Transverse colon (tissue), 4 donors: ENCODE results near the gene RPGRIP1. TPM values are rescaled to one million over a fixed set of nuclear protein-coding genes. Genes with fewer than 3 reads are reported as not detected.
A peak's percentile ranks its signal among the peaks of the same experiment; 100 is the strongest.
"Not testable (repeated sequence)": the region's sequence is repeated elsewhere in the genome, so short reads cannot be mapped to it uniquely, and the experiment has no call there.

Experiments used
- DNase-seq: peaks from one replicate; pipeline ENCODE4 v3.0.0-alpha.2; 2019
- H3K27ac ChIP-seq, 4 donors: fragments of 200-600 bp; sonication (generic); 2 replicates each; pipeline ENCODE4 v1.5.1; 2016 to 2018; ENCODE audit warnings: inconsistent platforms in 4 of 4
- H3K27me3 ChIP-seq: fragments of 200-600 bp; sonication (generic); 2 replicates; pipeline ENCODE4 v1.5.1; 2017; ENCODE audit warnings: inconsistent platforms
- H3K36me3 ChIP-seq, 4 donors: fragments of 200-600 bp; sonication (generic); 2 replicates each; pipeline ENCODE4 v1.5.1; 2017 to 2019; ENCODE audit warnings: inconsistent platforms in 4 of 4
- H3K4me1 ChIP-seq, 4 donors: fragments of 200-600 bp; sonication (generic); 2 replicates each; pipeline ENCODE4 v1.5.1; 2017 to 2020; ENCODE audit warnings: inconsistent platforms in 4 of 4
- H3K4me3 ChIP-seq, 4 donors: fragments of 200-600 bp; sonication (generic); 1 replicate in 1 of 4; 2 replicates in 3 of 4; pipeline versions ENCODE4 v1.5.1 to v1.6.1; 2017 to 2019; ENCODE audit warnings: inconsistent platforms in 4 of 4
- H3K9me3 ChIP-seq, 2 donors: fragments of 200-600 bp; sonication (generic); 2 replicates each; pipeline ENCODE4 v1.5.1; 2017 to 2019; ENCODE audit warnings: inconsistent platforms in 2 of 2
- EP300 ChIP-seq: sonication (generic); formaldehyde crosslinking; IDR thresholded peaks from one replicate; pipeline ENCODE4 v1.6.1; 2017; ENCODE audit warnings: antibody characterized with exemption, low read depth
- POLR2A ChIP-seq: fragments of 450-650 bp; IDR thresholded peaks from one replicate; pipeline ENCODE4 v1.6.1; 2016; ENCODE audit warnings: antibody characterized with exemption, mild to moderate bottlenecking, moderate library complexity
- POLR2AphosphoS5 ChIP-seq, 3 donors: sonication (generic); formaldehyde crosslinking; IDR thresholded peaks; one replicate each; pipeline ENCODE4 v1.6.1; 2016; ENCODE audit warnings: antibody characterized with exemption in 3 of 3
- WGBS, 2 donors: methylation state at CpG; one replicate each; pipeline ENCODE4 v1.1.5; 2018; ENCODE audit warnings: low coverage in 1 of 2; 5-methylcytosine and 5-hydroxymethylcytosine counted together
- in situ Hi-C, 4 donors: fragments of 200-750 bp; cut with MboI; loops; one replicate each; pipeline versions ENCODE4 v1.15.0 to v1.15.1; 2017; ENCODE audit warnings: low sequenced_read_pairs in 3 of 4, low pct_ligation_motif_present in 1 of 4, low pct_unique_long_range_greater_than_20kb in 1 of 4
- intact Hi-C: fragments of 100-400 bp; cut with DNase I; formaldehyde crosslinking; loops from one replicate; pipeline ENCODE4 v1.15.1; 2023; ENCODE audit warnings: low total_unique reads
- total RNA-seq, 4 donors: library from RNA; depleted of rRNA; stranded (reverse); fragments of >200 nt; gene quantifications; one replicate each; pipeline ENCODE4 v1.1.0, GENCODE V29; 2016
- TF ChIP-seq, protein P1 (sequence below), 5 experiments: fragments of 200-600 bp in 3 of 5; fragments of 450-650 bp in 2 of 5; sonication (generic) in 3 of 5; IDR thresholded peaks; 1 replicate in 2 of 5; 2 replicates in 3 of 5; pipeline ENCODE4 v1.5.1; 2016 to 2017; ENCODE audit warnings: antibody characterized with exemption in 5 of 5, inconsistent platforms in 3 of 5, mild to moderate bottlenecking in 2 of 5, moderate library complexity in 1 of 5

The RPGRIP1 gene
- total RNA-seq, 4 donors from 2014 or later, result 0.27 to 0.48 TPM; not detected in 2

DNA sequence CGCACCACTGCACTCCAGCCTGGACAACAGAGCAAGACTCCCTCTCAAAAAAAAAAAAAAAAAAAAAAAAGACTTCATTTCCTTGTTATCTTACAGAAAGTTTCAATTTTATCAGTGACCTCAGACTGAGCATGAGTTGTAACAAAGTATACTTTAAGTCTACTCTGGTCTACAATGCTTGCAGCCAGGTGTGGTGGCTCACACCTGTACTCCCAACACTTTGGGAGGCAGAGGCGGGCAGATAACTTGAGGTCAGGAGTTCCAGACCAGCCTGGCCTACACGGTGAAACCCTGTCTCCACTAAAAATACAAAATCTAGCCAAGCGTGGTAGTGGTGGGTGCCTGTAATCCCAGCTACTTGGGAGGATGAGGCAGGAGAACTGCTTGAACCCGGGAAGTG lies 28.7 kb upstream of the RPGRIP1 start:
- Histone ChIP-seq H3K4me1 (peaks cover 4 to 33% (median 16%) of the 10 kb centered on the region in 4 donors), H3K27me3 (no peaks in the 10 kb centered on the region), H3K36me3 (peaks cover 0 to 33% (median 11%) of the 10 kb centered on the region in 4 donors), H3K27ac (no peak overlapping the region), H3K4me3 (no peak overlapping the region), H3K9me3 (no peaks in the 10 kb centered on the region)
- in situ Hi-C loops (loop anchor here in 1 of 4 donors (10.0 kb wide), 1 partner anchor 134 kb away; the partner anchor contains the start of gene SUPT16H), intact Hi-C loops (no loop called here)
- DNase-seq, result no peak
- TF ChIP-seq POLR2AphosphoS5 (IDR thresholded peaks at IDR 0.05), result no peak
- no peak for TF ChIP-seq EP300
- TF ChIP-seq POLR2A, result no peak
- TF ChIP-seq, protein P1, sequence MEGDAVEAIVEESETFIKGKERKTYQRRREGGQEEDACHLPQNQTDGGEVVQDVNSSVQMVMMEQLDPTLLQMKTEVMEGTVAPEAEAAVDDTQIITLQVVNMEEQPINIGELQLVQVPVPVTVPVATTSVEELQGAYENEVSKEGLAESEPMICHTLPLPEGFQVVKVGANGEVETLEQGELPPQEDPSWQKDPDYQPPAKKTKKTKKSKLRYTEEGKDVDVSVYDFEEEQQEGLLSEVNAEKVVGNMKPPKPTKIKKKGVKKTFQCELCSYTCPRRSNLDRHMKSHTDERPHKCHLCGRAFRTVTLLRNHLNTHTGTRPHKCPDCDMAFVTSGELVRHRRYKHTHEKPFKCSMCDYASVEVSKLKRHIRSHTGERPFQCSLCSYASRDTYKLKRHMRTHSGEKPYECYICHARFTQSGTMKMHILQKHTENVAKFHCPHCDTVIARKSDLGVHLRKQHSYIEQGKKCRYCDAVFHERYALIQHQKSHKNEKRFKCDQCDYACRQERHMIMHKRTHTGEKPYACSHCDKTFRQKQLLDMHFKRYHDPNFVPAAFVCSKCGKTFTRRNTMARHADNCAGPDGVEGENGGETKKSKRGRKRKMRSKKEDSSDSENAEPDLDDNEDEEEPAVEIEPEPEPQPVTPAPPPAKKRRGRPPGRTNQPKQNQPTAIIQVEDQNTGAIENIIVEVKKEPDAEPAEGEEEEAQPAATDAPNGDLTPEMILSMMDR (IDR thresholded peaks at IDR 0.05), result no peak
- WGBS, 2 donors, result 97 to 100% methylated on average over 3 to 5 of the region's 5 CpGs

DNA sequence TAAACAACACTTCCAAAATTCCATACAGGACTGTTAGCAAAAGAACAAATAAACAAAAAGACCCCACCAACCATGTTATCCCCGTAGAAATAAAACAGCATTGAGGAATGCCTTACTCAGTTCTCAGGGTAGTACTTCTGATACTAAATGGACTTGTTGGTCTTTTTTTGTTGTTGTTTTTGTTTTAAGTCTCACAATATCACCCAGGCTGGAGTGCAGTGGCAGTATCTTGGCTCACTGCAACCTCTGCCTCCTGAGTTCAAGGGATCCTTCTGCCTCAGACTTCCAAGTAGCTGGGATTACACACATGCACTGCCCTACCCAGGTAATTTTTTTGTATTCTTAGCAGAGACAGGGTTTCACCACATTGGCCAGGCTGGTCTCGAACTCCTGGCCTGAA lies 27.7 kb upstream of the RPGRIP1 start:
- Histone ChIP-seq H3K4me3 (no peak overlapping the region), H3K27ac (no peak overlapping the region), H3K9me3 (no peaks in the 10 kb centered on the region), H3K4me1 (peaks cover 7 to 33% (median 12%) of the 10 kb centered on the region in 4 donors), H3K36me3 (peaks cover 0 to 37% (median 11%) of the 10 kb centered on the region in 4 donors), H3K27me3 (no peaks in the 10 kb centered on the region)
- TF ChIP-seq, protein P1 (IDR thresholded peaks at IDR 0.05), result no peak
- intact Hi-C loops, result no loop called here
- no peak for DNase-seq
- WGBS, 2 donors, result 77 to 87% methylated on average over 2 of the region's 2 CpGs
- in situ Hi-C loops, result loop anchor here in 1 of 4 donors (10.0 kb wide), 1 partner anchor 133 kb away; the partner anchor contains the start of gene SUPT16H

GRCh38 chr14:21255385-21256101 lies 24.3 kb upstream of the RPGRIP1 start:
- H3K27ac ChIP-seq, result no peak overlapping the region
- in situ Hi-C loops (loop anchor here in 1 of 4 donors (10.0 kb wide), 1 partner anchor 129 kb away; the partner anchor contains the start of gene SUPT16H), intact Hi-C loops (no loop called here)
- DNase-seq, result no peak
- no peak overlapping the region for H3K4me3 ChIP-seq
- peaks cover 0 to 37% (median 12%) of the 10 kb centered on the region in 4 donors for H3K36me3 ChIP-seq
- no peaks in the 10 kb centered on the region for H3K9me3 ChIP-seq
- TF ChIP-seq POLR2AphosphoS5 (IDR thresholded peaks at IDR 0.05), result no peak
- TF ChIP-seq POLR2A, result no peak
- no peak for TF ChIP-seq EP300
- WGBS, 2 donors, result 50 to 52% methylated on average over 4 of the region's 4 CpGs
- H3K27me3 ChIP-seq, result no peaks in the 10 kb centered on the region
- H3K4me1 ChIP-seq, result peaks cover 21 to 47% (median 25%) of the 10 kb centered on the region in 4 donors

GRCh38 chr14:21256102-21256447 lies 23.8 kb upstream of the RPGRIP1 start:
- peaks cover 0 to 37% (median 11%) of the 10 kb centered on the region in 4 donors for H3K36me3 ChIP-seq
- intact Hi-C loops, H3K27ac ChIP-seq, H3K9me3 ChIP-seq, H3K27me3 ChIP-seq, DNase-seq, H3K4me3 ChIP-seq: not testable (repeated sequence)
- WGBS, 2 donors, result 77 to 80% methylated on average over 1 to 8 of the region's 8 CpGs
- H3K4me1 ChIP-seq, result peaks cover 21 to 52% (median 25%) of the 10 kb centered on the region in 4 donors
- in situ Hi-C loops, result loop anchor here in 1 of 4 donors (10.0 kb wide), 1 partner anchor 129 kb away; the partner anchor contains the start of gene SUPT16H

GRCh38 chr14:21256539-21257393 lies 23.1 kb upstream of the RPGRIP1 start:
- no peak for DNase-seq
- TF ChIP-seq EP300 (no peak), POLR2AphosphoS5 (IDR thresholded peaks at IDR 0.05) (peak in 1 of 3 donors; percentile 11)
- Histone ChIP-seq H3K4me3 (no peak overlapping the region), H3K4me1 (peaks cover 24 to 59% (median 31%) of the 10 kb centered on the region in 4 donors), H3K27ac (no peak overlapping the region), H3K27me3 (no peaks in the 10 kb centered on the region), H3K9me3 (no peaks in the 10 kb centered on the region), H3K36me3 (peaks cover 0 to 37% (median 11%) of the 10 kb centered on the region in 4 donors)
- in situ Hi-C loops, result loop anchor here in 1 of 4 donors (10.0 kb wide), 1 partner anchor 128 kb away; the partner anchor contains the start of gene SUPT16H
- intact Hi-C loops, result no loop called here
- WGBS, 2 donors, result 80 to 85% methylated on average over 9 to 10 of the region's 10 CpGs
